Suprapubic skin (tissue), 4 donors: ENCODE data around the gene MIA2. TPM values are rescaled to one million over a fixed set of nuclear protein-coding genes. Genes with fewer than 3 reads are reported as not detected.
A peak's percentile ranks its signal among the peaks of the same experiment; 100 is the strongest.

Source experiments
- DNase-seq, 2 donors: peaks; one replicate each; pipeline ENCODE4 v3.0.0-alpha.2; 2019; ENCODE audit warnings: low spot score in 2 of 2
- H3K27ac ChIP-seq: fragments of 200-600 bp; sonication (generic); one replicate; pipeline ENCODE4 v1.5.1; 2019
- H3K27me3 ChIP-seq: fragments of 200-600 bp; sonication (generic); one replicate; pipeline ENCODE4 v1.5.1; 2019
- H3K36me3 ChIP-seq: fragments of 200-600 bp; sonication (generic); one replicate; pipeline ENCODE4 v1.5.1; 2019
- H3K4me1 ChIP-seq: fragments of 200-600 bp; sonication (generic); one replicate; pipeline ENCODE4 v1.5.1; 2019
- H3K4me3 ChIP-seq: fragments of 200-600 bp; sonication (generic); one replicate; pipeline ENCODE4 v1.5.1; 2019; ENCODE audit warnings: mild to moderate bottlenecking
- H3K9me3 ChIP-seq: fragments of 200-600 bp; sonication (generic); one replicate; pipeline ENCODE4 v1.5.1; 2019
- CTCF ChIP-seq, 2 donors: fragments of 200-600 bp in 1 of 2; fragments of 450-650 bp in 1 of 2; sonication (generic) in 1 of 2; IDR thresholded peaks; one replicate each; pipeline ENCODE4 v1.5.1; 2016 to 2019; ENCODE audit warnings: antibody characterized with exemption in 2 of 2, mild to moderate bottlenecking in 1 of 2, moderate library complexity in 1 of 2
- EP300 ChIP-seq: sonication (generic); formaldehyde crosslinking; IDR thresholded peaks from one replicate; pipeline ENCODE4 v1.6.1; 2017; ENCODE audit warnings: antibody characterized with exemption
- POLR2A ChIP-seq, 2 donors: fragments of 450-650 bp; IDR thresholded peaks; one replicate each; pipeline ENCODE4 v1.6.1; 2017; ENCODE audit warnings: antibody characterized with exemption in 2 of 2, mild to moderate bottlenecking in 2 of 2, moderate library complexity in 2 of 2
- POLR2AphosphoS5 ChIP-seq, 3 donors: sonication (generic); formaldehyde crosslinking; IDR thresholded peaks; one replicate each; pipeline ENCODE4 v1.6.1; 2017; ENCODE audit warnings: antibody characterized with exemption in 3 of 3
- WGBS: methylation state at CpG from one replicate; pipeline ENCODE4 v1.1.5; 2018; 5-methylcytosine and 5-hydroxymethylcytosine counted together
- total RNA-seq, 4 donors: library from RNA; depleted of rRNA; stranded (reverse); fragments of >200 nt; gene quantifications; one replicate each; pipeline ENCODE4 v1.1.0, GENCODE V29; 2016

The MIA2 gene
- total RNA-seq, 4 donors from 2014 or later = 15.3 to 19.4 (median 18.0) TPM

DNA sequence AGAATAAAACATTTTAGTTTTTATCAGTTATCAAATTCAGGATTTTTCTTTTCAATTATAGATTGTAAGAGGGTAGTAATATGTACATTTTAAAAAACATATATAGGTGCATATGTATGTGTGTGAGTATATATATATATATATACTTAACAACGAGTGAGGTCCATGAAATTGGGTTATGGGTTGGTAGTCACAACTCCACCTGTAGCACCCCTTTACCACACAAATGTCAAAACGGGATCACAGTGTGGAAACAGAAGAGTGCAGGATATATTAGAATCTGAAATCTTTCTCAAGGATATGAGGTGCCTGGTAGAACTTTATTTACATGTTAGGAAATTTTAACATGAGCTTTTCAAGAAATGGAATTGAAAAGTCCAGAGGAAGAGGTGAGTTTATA, 31.3 kb downstream of the MIA2 start:
- 2% methylated on average over 2 of the region's 2 CpGs for WGBS

DNA sequence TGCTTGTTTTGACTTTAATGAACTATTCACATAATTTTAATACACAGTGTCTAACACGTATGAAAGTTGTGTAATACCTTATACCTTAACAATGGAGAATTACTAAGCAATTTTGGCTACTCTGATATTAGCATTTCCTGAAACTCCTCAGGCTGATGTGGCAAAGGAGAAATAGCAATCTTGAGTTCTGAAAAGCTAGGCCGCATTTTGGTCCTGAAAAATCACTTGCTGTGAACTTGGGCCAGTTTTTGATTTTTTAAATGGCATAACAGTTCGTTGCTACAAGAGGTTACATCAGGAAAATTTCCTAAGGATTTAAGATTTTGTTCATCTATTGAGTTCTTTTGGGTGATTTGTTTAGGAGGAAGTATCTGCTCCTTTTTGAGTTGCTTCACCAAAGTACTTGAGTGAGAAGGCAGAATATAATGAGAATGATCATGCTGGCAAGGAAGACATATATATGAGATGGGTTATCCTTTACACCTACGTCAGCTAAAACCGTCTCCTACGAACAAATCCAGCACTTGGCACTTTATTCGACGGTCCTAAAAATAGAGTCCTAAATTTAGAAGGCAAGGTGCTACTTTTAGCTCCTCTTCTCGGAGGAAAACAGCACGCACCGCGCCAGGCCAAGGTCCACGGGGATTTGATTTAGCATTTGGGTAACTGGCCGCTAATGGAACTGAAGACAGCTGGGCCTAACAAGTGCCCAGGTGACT, 32.2 kb downstream of the MIA2 start:
- Histone ChIP-seq H3K27ac (peak overlapping the region; percentile 96), H3K9me3 (no peaks in the 10 kb centered on the region), H3K4me3 (peak overlapping the region; percentile 87), H3K4me1 (peaks cover 32% of the 10 kb centered on the region), H3K36me3 (no peaks in the 10 kb centered on the region), H3K27me3 (no peaks in the 10 kb centered on the region)
- TF ChIP-seq POLR2AphosphoS5 (IDR thresholded peaks at IDR 0.05) (no peak), POLR2A (IDR thresholded peaks at IDR 0.05) (no peak), EP300 (no peak), CTCF (IDR thresholded peaks at IDR 0.05) (no peak)
- DNase-seq = no peak
- 8% methylated on average over 14 of the region's 14 CpGs for WGBS

More for the DNA sequence above, 31.3 kb downstream of the MIA2 start:
- H3K36me3 ChIP-seq = no peaks in the 10 kb centered on the region
- peak overlapping the region; percentile 87 for H3K4me3 ChIP-seq
- H3K4me1 ChIP-seq = peaks cover 29% of the 10 kb centered on the region
- no peaks in the 10 kb centered on the region for H3K27me3 ChIP-seq
- TF ChIP-seq EP300 (no peak), CTCF (IDR thresholded peaks at IDR 0.05) (no peak)
- DNase-seq = no peak
- peak overlapping the region; percentile 96 for H3K27ac ChIP-seq
- H3K9me3 ChIP-seq = no peaks in the 10 kb centered on the region

- TF ChIP-seq CTCF (IDR thresholded peaks at IDR 0.05) = no peak
- TF ChIP-seq EP300 = no peak
- no peak for TF ChIP-seq POLR2A (IDR thresholded peaks at IDR 0.05)
- TF ChIP-seq POLR2AphosphoS5 (IDR thresholded peaks at IDR 0.05) = no peak
- H3K4me3 ChIP-seq = peak overlapping the region; percentile 87
- peak; percentile 78 to 82 for DNase-seq
- H3K36me3 ChIP-seq = no peaks in the 10 kb centered on the region
- peak overlapping the region; percentile 96 for H3K27ac ChIP-seq
- 0% methylated on average over 30 of the region's 31 CpGs for WGBS
- peaks cover 32% of the 10 kb centered on the region for H3K4me1 ChIP-seq
- no peaks in the 10 kb centered on the region for H3K27me3 ChIP-seq
- no peaks in the 10 kb centered on the region for H3K9me3 ChIP-seq
Measured at GRCh38 chr14:39266525-39266870, 32.8 kb downstream of the MIA2 start.

GRCh38 chr14:39266871-39267607, 33.3 kb downstream of the MIA2 start:
- TF ChIP-seq POLR2A (IDR thresholded peaks at IDR 0.05) (peak in 1 of 2 donors; percentile 50), EP300 (no peak), POLR2AphosphoS5 (IDR thresholded peaks at IDR 0.05) (peak in 1 of 3 donors; percentile 49)

GRCh38 chr14:39267608-39268005, 33.9 kb downstream of the MIA2 start:
- Histone ChIP-seq H3K9me3 (no peaks in the 10 kb centered on the region), H3K27me3 (no peaks in the 10 kb centered on the region), H3K4me3 (peak overlapping the region; percentile 87), H3K4me1 (peaks cover 32% of the 10 kb centered on the region), H3K27ac (peak overlapping the region; percentile 96), H3K36me3 (no peaks in the 10 kb centered on the region)
- DNase-seq = no peak
- TF ChIP-seq POLR2A (IDR thresholded peaks at IDR 0.05) (no peak), CTCF (IDR thresholded peaks at IDR 0.05) (no peak), POLR2AphosphoS5 (IDR thresholded peaks at IDR 0.05) (no peak), EP300 (no peak)
- 1% methylated on average over 13 of the region's 16 CpGs for WGBS

More at GRCh38 chr14:39266871-39267607, 33.3 kb downstream of the MIA2 start:
- Histone ChIP-seq H3K36me3 (no peaks in the 10 kb centered on the region), H3K27ac (peak overlapping the region; percentile 96), H3K9me3 (no peaks in the 10 kb centered on the region), H3K4me1 (peaks cover 32% of the 10 kb centered on the region), H3K4me3 (peak overlapping the region; percentile 87), H3K27me3 (no peaks in the 10 kb centered on the region)
- DNase-seq = peak; percentile 88 to 90
- 0% methylated on average over 30 of the region's 70 CpGs for WGBS
